ENCODE results near the gene RTP4. TPM values are rescaled to one million over a fixed set of nuclear protein-coding genes. Genes with fewer than 3 reads are reported as not detected.
"Not testable (repeated sequence)": the region's sequence is repeated elsewhere in the genome, so short reads cannot be mapped to it uniquely, and the experiment has no call there.

Gene RTP4
- total RNA-seq, 1 experiment from 2014 or later: not detected

GRCh38 chr3:187360596-187360995, 7.6 kb upstream of the RTP4 start:
- in situ Hi-C loops (cut with HindIII; ENCODE audit: low sequenced_read_pairs): no loop called here
- DNase-seq (ENCODE audit: low spot score): no peak

GRCh38 chr3:187361835-187362234, 6.3 kb upstream of the RTP4 start:
- in situ Hi-C loops (cut with HindIII; ENCODE audit: low sequenced_read_pairs): no loop called here
- no peak for DNase-seq (ENCODE audit: low spot score)

- in situ Hi-C loops (cut with HindIII; ENCODE audit: low sequenced_read_pairs): no loop called here
- no peak for DNase-seq (ENCODE audit: low spot score)
These were observed 553 bp upstream of the RTP4 start for GRCh38 chr3:187367561-187368103.

GRCh38 chr3:187369089-187369447, 883 bp downstream of the RTP4 start:
- in situ Hi-C loops (cut with HindIII; ENCODE audit: low sequenced_read_pairs): no loop called here
- no peak for DNase-seq (ENCODE audit: low spot score)

GRCh38 chr3:187370051-187370450, 1.9 kb downstream of the RTP4 start:
- no peak for DNase-seq (ENCODE audit: low spot score)
- in situ Hi-C loops (cut with HindIII; ENCODE audit: low sequenced_read_pairs): no loop called here

- in situ Hi-C loops (cut with HindIII; ENCODE audit: low sequenced_read_pairs): no loop called here
- no peak for DNase-seq (ENCODE audit: low spot score)
These were observed 7.4 kb downstream of the RTP4 start for GRCh38 chr3:187375581-187375980.

GRCh38 chr3:187377842-187378241, 9.7 kb downstream of the RTP4 start:
- no peak for DNase-seq (ENCODE audit: low spot score)
- in situ Hi-C loops (cut with HindIII; ENCODE audit: low sequenced_read_pairs): no loop called here

GRCh38 chr3:187382609-187383151, 14.5 kb downstream of the RTP4 start:
- in situ Hi-C loops (cut with HindIII; ENCODE audit: low sequenced_read_pairs): no loop called here
- DNase-seq (ENCODE audit: low spot score): no peak

- no peak for DNase-seq (ENCODE audit: low spot score)
- in situ Hi-C loops (cut with HindIII; ENCODE audit: low sequenced_read_pairs): no loop called here
These were observed 15.1 kb downstream of the RTP4 start for GRCh38 chr3:187383246-187383645.

- no peak for DNase-seq (ENCODE audit: low spot score)
- in situ Hi-C loops (cut with HindIII; ENCODE audit: low sequenced_read_pairs): no loop called here
These were observed 17.1 kb downstream of the RTP4 start for GRCh38 chr3:187385296-187385695.

- in situ Hi-C loops (cut with HindIII; ENCODE audit: low sequenced_read_pairs): no loop called here
- no peak for DNase-seq (ENCODE audit: low spot score)
These were observed 28.5 kb downstream of the RTP4 start for GRCh38 chr3:187396661-187397060.

- in situ Hi-C loops (cut with HindIII; ENCODE audit: low sequenced_read_pairs): no loop called here
- DNase-seq (ENCODE audit: low spot score): no peak
These were observed 30.8 kb downstream of the RTP4 start for GRCh38 chr3:187398955-187399354.

- in situ Hi-C loops (cut with HindIII; ENCODE audit: low sequenced_read_pairs): no loop called here
- DNase-seq (ENCODE audit: low spot score): no peak
These were observed 32.6 kb downstream of the RTP4 start for GRCh38 chr3:187400756-187401155.

GRCh38 chr3:187401856-187402255, 33.7 kb downstream of the RTP4 start:
- in situ Hi-C loops (cut with HindIII; ENCODE audit: low sequenced_read_pairs): no loop called here
- DNase-seq (ENCODE audit: low spot score): no peak

- DNase-seq (ENCODE audit: low spot score): no peak
- in situ Hi-C loops (cut with HindIII; ENCODE audit: low sequenced_read_pairs): no loop called here
These were observed 35.6 kb downstream of the RTP4 start for GRCh38 chr3:187403768-187404288.

- in situ Hi-C loops (cut with HindIII; ENCODE audit: low sequenced_read_pairs): no loop called here
- DNase-seq (ENCODE audit: low spot score): no peak
These were observed 38.7 kb downstream of the RTP4 start for GRCh38 chr3:187406927-187407326.

- in situ Hi-C loops (cut with HindIII; ENCODE audit: low sequenced_read_pairs): not testable (repeated sequence)
These were observed 44.0 kb downstream of the RTP4 start for GRCh38 chr3:187411991-187412781.

More at GRCh38 chr3:187411991-187412781, 44.0 kb downstream of the RTP4 start:
- not testable (repeated sequence) for DNase-seq (ENCODE audit: low spot score)

Measured in G401 (cell line).